HCT116 (cell line): ENCODE data around the gene PAQR6. TPM values are rescaled to one million over a fixed set of nuclear protein-coding genes. Genes with fewer than 3 reads are reported as not detected.

ENCODE experiments used
- ATAC-seq: fragments of 200-7000 bp; cut with Tn5 transposase; 2 replicates; pipeline ENCODE4 v1.9.1; 2020; ENCODE audit warnings: mild to moderate bottlenecking, moderate library complexity
- BruUV-seq: library from RNA; stranded (reverse); fragments of 400-500 nt; replicated peaks from 2 replicates; lab custom pipeline; 2021; lab: Mats Ljungman, UMichigan
- CTCF ChIA-PET: fragments of 300-600 bp; sonication (Branson Sonifier 250); formaldehyde crosslinking; loops from one replicate; lab custom pipeline; 2021; ENCODE audit warnings: antibody characterized with exemption; lab: Charles Lee
- POLR2A ChIA-PET: fragments of 300-600, 350-600 bp; sonication (Branson Sonifier 250); formaldehyde crosslinking; loops from one replicate; lab custom pipeline; 2021; ENCODE audit warnings: antibody characterized with exemption; lab: Charles Lee
- RAD21 ChIA-PET, 2 experiments: fragments of 300-600 bp; sonication (Branson Sonifier 250); formaldehyde crosslinking; loops; one replicate each; lab custom pipeline; 2023; ENCODE audit warnings: low total read pairs in 2 of 2; ENCODE audit not compliant: uncharacterized antibody in 2 of 2, unreplicated experiment in 2 of 2, low non-redundant PET in 1 of 2; lab: Charles Lee
- DNase-seq: peaks from one replicate; pipeline ENCODE4 v3.0.0-alpha.2; 2010; ENCODE audit warnings: low read depth, low spot score
- H2AFZ ChIP-seq: fragments of 200-600 bp; shearing (Covaris generic), sonication (generic); 2 replicates; pipeline ENCODE4 v1.6.1; 2017; ENCODE audit warnings: low read depth, mixed run types, mixed read lengths, antibody characterized with exemption, low read length; ENCODE audit not compliant: poor library complexity, severe bottlenecking
- H3K27ac ChIP-seq: 2 replicates; pipeline ENCODE4 v1.5.1; 2012; ENCODE audit warnings: low read depth, low read length
- H3K27me3 ChIP-seq: fragments of 200-600 bp; sonication (generic); 2 replicates; pipeline ENCODE4 v1.6.1; 2016; ENCODE audit warnings: mixed run types, low read length, mixed read lengths; ENCODE audit not compliant: insufficient read depth
- H3K36me3 ChIP-seq, 2 experiments: fragments of 200-500 bp in 1 of 2; fragments of 200-600 bp in 1 of 2; sonication (Bioruptor generic) in 1 of 2; sonication (generic) in 1 of 2; 2 replicates each; pipeline versions ENCODE4 v1.5.1 to v1.6.1; 2014 to 2016; ENCODE audit warnings: low read length in 2 of 2, inconsistent platforms in 1 of 2, mixed read lengths in 1 of 2, mixed run types in 1 of 2; ENCODE audit not compliant: insufficient read depth in 2 of 2, control insufficient read depth in 1 of 2
- H3K4me1 ChIP-seq, 2 experiments: fragments of 200-600 bp in 1 of 2; sonication (generic) in 1 of 2; 2 replicates each; pipeline versions ENCODE4 v1.5.1 to v1.6.1; 2012 to 2017; ENCODE audit warnings: low read length in 2 of 2, inconsistent platforms in 1 of 2, mild to moderate bottlenecking in 1 of 2, mixed read lengths in 1 of 2, mixed run types in 1 of 2, moderate library complexity in 1 of 2; ENCODE audit not compliant: insufficient read depth in 2 of 2, control insufficient read depth in 1 of 2
- H3K4me2 ChIP-seq: fragments of 200-600 bp; sonication (generic); 2 replicates; pipeline ENCODE4 v1.6.1; 2017; ENCODE audit warnings: mixed run types, low read length, mixed read lengths
- H3K4me3 ChIP-seq, 2 experiments: fragments of 200-600 bp in 1 of 2; sonication (generic) in 1 of 2; replicated peaks in 1 of 2; 2 replicates each; pipeline ENCODE4 v1.5.1; 2011 to 2016; ENCODE audit warnings: low read length in 2 of 2, control low read depth in 1 of 2, low read depth in 1 of 2, mild to moderate bottlenecking in 1 of 2, mixed read lengths in 1 of 2, mixed run types in 1 of 2
- H3K79me2 ChIP-seq: fragments of 200-600 bp; sonication (generic); 2 replicates; pipeline ENCODE4 v1.6.1; 2017; ENCODE audit warnings: mild to moderate bottlenecking, mixed run types, low read length, moderate library complexity, mixed read lengths; ENCODE audit not compliant: insufficient read depth
- H3K9ac ChIP-seq: fragments of 200-600 bp; sonication (generic); 2 replicates; pipeline ENCODE4 v1.6.1; 2016; ENCODE audit warnings: low read length, mixed read lengths
- H3K9me2 ChIP-seq: fragments of 200-600 bp; sonication (generic), shearing (Covaris generic); 2 replicates; pipeline ENCODE4 v1.6.1; 2017; ENCODE audit warnings: mixed run types, mild to moderate bottlenecking, moderate library complexity; ENCODE audit not compliant: insufficient read depth
- H3K9me3 ChIP-seq, 2 experiments: fragments of 200-500 bp in 1 of 2; fragments of 200-600 bp in 1 of 2; sonication (Bioruptor generic) in 1 of 2; sonication (generic) in 1 of 2; 2 replicates each; pipeline ENCODE4 v1.6.1; 2014 to 2017; ENCODE audit warnings: low read length in 2 of 2, mixed read lengths in 2 of 2, inconsistent platforms in 1 of 2, low read depth in 1 of 2, mild to moderate bottlenecking in 1 of 2, mixed run types in 1 of 2, moderate library complexity in 1 of 2; ENCODE audit not compliant: control insufficient read depth in 1 of 2, insufficient read depth in 1 of 2
- H4K20me1 ChIP-seq: fragments of 200-600 bp; sonication (generic), shearing (Covaris generic); 2 replicates; pipeline ENCODE4 v1.6.1; 2017; ENCODE audit warnings: mixed run types, mild to moderate bottlenecking, moderate library complexity; ENCODE audit not compliant: insufficient read depth
- ATF3 ChIP-seq: IDR thresholded peaks from 2 replicates; pipeline ENCODE4 v1.6.1; 2012
- ELF1 ChIP-seq: IDR thresholded peaks from 2 replicates; pipeline ENCODE4 v1.6.1; 2012; ENCODE audit warnings: low read depth, borderline replicate concordance
- JUND ChIP-seq: IDR thresholded peaks from 2 replicates; pipeline ENCODE4 v1.6.1; 2012
- SIN3A ChIP-seq: IDR thresholded peaks from 2 replicates; pipeline ENCODE4 v1.6.1; 2012; ENCODE audit warnings: low read depth
- TCF7L2 ChIP-seq: IDR thresholded peaks from 2 replicates; pipeline ENCODE4 v1.7.0; 2011; ENCODE audit warnings: borderline replicate concordance, inconsistent platforms; ENCODE audit not compliant: insufficient read depth, insufficient read length; ENCODE audit errors: extremely low read depth
- ZNF274 ChIP-seq: fragments of 200-500 bp; sonication (Bioruptor generic); IDR thresholded peaks from 2 replicates; pipeline ENCODE4 v1.6.1; 2014; ENCODE audit warnings: mild to moderate bottlenecking, low read depth, low read length, inconsistent platforms
- intact Hi-C: fragments of 100-400 bp; cut with micrococcal nuclease; formaldehyde crosslinking; loops from 2 replicates; pipeline ENCODE4 v1.10.0; 2022
- total RNA-seq: library from RNA; stranded (reverse); gene quantifications from one replicate; pipeline ENCODE4 v1.2.1, GENCODE V29; 2021; ENCODE audit not compliant: unreplicated experiment
- TF ChIP-seq, protein P1 (sequence below), 3 experiments: fragments of 200-600 bp in 1 of 3; sonication (generic) in 1 of 3; IDR thresholded peaks in 2 of 3; conservative IDR thresholded peaks in 1 of 3; 2 replicates each; pipeline ENCODE4 v1.5.1; 2012 to 2017; ENCODE audit warnings: low read depth in 2 of 3, low read length in 2 of 3, antibody characterized with exemption in 1 of 3, borderline replicate concordance in 1 of 3, control low read depth in 1 of 3, mild to moderate bottlenecking in 1 of 3, mixed read lengths in 1 of 3, mixed run types in 1 of 3, moderate library complexity in 1 of 3; ENCODE audit not compliant: insufficient read depth in 1 of 3

Gene PAQR6
- total RNA-seq, 1 experiment from 2014 or later = 10.9 TPM

- H3K27me3 ChIP-seq = no peaks in the 10 kb centered on the region
- no TSS peak for BruUV-seq
- no peak overlapping the region for H3K9ac ChIP-seq
- POLR2A ChIA-PET = no interaction called here
- no peak for ATAC-seq
- H2AFZ ChIP-seq = no peak overlapping the region
- H3K9me2 ChIP-seq = no peaks in the 10 kb centered on the region
- H3K36me3 ChIP-seq = peaks cover 0 to 8% of the 10 kb centered on the region in 2 experiments; a peak in 3 of 4 replicates
- H3K79me2 ChIP-seq = no peaks in the 10 kb centered on the region
- H3K27ac ChIP-seq = no peak overlapping the region
- no peak for TF ChIP-seq TCF7L2
- no peak for TF ChIP-seq SIN3A
- TF ChIP-seq, protein P1, sequence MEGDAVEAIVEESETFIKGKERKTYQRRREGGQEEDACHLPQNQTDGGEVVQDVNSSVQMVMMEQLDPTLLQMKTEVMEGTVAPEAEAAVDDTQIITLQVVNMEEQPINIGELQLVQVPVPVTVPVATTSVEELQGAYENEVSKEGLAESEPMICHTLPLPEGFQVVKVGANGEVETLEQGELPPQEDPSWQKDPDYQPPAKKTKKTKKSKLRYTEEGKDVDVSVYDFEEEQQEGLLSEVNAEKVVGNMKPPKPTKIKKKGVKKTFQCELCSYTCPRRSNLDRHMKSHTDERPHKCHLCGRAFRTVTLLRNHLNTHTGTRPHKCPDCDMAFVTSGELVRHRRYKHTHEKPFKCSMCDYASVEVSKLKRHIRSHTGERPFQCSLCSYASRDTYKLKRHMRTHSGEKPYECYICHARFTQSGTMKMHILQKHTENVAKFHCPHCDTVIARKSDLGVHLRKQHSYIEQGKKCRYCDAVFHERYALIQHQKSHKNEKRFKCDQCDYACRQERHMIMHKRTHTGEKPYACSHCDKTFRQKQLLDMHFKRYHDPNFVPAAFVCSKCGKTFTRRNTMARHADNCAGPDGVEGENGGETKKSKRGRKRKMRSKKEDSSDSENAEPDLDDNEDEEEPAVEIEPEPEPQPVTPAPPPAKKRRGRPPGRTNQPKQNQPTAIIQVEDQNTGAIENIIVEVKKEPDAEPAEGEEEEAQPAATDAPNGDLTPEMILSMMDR (IDR thresholded peaks at IDR 0.05 in 2 of 3, conservative IDR thresholded peaks at IDR 0.05 in 1 of 3; ENCODE audit: borderline replicate concordance in 1 of 3, insufficient read depth in 1 of 3, low read depth in 2 of 3, low read length in 2 of 3) = no peak
- TF ChIP-seq ZNF274 = no peak
- no peak for TF ChIP-seq ELF1
- no peak for TF ChIP-seq JUND
- TF ChIP-seq ATF3 = no peak
- TF ChIP-seq, all 23 proteins: peak for 0
- H4K20me1 ChIP-seq = no peaks in the 10 kb centered on the region
- RAD21 ChIA-PET = no interaction called here
- intact Hi-C loops = no loop called here
- no peak overlapping the region for H3K4me3 ChIP-seq
- CTCF ChIA-PET = interaction anchor here (3.0 to 4.4 kb wide), 3 partner anchors 12 to 129 kb away, joined by 19 to 98 read pairs (median 45); partner anchors contain the start of gene PMF1
- DNase-seq = no peak
- H3K9me3 ChIP-seq = no peaks in the 10 kb centered on the region
- H3K4me1 ChIP-seq = peaks cover 4 to 14% of the 10 kb centered on the region in 2 experiments; a peak in 3 of 4 replicates
- no peak overlapping the region for H3K4me2 ChIP-seq
Observed at GRCh38 chr1:156226116-156226538, 21.7 kb downstream of the PAQR6 start.
